Measurements from ENCODE around the gene CABLES2. TPM values are rescaled to one million over a fixed set of nuclear protein-coding genes. Genes with fewer than 3 reads are reported as not detected.
A peak's percentile ranks its signal among the peaks of the same experiment; 100 is the strongest.
"Not testable (repeated sequence)": the region's sequence is repeated elsewhere in the genome, so short reads cannot be mapped to it uniquely, and the experiment has no call there.

Gene CABLES2
- polyA plus RNA-seq, 3 donors: 8.8 to 9.3 (median 9.3) TPM

DNA sequence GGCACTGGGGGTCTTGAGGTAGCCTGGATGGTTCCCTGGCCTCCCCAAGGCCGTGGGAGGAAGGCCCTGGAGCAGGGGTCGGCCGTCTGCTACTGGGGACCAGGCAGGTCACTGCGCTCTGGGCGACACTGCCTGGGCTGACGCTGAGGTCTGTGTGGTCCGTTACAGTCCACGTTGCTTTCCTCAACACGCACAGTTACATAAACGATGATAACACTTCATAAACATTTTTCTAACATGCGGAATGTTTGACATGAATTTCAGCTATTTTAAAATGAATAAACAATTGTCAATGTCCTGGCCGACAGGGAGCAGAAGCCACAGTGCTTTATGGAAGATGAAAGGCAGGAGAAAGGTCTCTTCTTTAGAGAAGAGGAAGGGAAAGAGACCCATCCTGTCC, 30.4 kb upstream of the CABLES2 start:
- no peak for DNase-seq (ENCODE audit: low read depth in 3 of 3, low spot score in 2 of 3)

DNA sequence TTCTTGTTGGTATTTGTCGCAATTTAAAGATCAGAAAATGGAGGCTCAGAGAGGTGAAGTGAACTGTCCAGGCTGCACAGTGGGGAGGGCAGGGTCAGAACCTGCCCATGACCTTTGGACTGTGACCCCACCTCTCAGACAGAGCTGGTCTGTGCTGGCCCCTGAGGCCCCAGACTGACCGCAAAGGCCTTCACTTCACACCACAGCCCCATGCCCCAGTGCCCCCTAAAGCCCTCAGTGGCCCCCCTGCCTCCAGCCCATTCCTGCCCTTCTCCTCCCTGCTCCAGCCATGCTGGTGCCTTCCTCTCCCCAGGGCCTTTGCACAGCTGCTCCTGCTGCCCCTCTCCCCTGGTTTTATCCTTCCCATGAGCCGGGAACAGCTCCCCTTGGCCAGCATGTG, 29.6 kb upstream of the CABLES2 start:
- no peak for DNase-seq (ENCODE audit: low read depth in 3 of 3, low spot score in 2 of 3)

DNA sequence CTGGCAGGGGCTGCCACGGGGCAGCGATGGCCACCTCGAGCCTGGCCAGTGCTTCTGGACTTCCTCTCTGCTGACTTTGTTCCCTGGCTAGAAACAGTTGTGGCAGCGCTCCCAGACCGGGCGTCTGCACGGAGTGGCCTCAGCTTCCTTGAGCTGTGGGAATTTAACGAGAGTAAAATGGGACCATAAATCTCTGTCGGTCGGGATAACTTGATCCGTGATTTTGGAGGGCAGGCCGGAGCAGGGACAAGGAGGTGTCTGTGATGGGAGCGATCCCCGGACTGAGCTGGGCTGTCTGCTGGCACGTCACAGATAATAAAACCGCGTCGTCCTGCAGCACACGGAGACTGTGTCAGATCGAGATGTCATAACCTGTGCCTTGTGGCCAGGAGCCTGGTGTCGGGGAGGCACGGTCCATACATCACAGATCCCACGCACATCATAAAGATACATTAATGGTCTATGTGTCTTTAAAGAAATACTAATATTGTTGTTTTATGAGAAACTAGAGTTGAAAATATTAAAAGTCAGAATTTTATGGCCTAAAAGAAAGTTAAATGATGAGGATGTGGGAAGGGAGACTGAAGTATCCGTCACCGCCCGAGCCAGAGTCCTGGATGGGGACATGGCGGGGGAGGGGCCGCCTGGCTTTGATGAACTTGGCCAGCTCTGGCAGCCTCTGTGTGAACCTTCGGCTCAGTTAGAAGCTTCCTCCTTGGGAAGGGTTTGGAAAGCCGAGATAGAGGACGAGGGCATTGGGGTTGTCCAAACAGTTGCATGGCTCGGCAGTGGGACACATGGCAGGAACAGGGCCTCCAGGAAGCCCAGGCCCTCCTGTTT, 26.8 kb upstream of the CABLES2 start:
- no peak for DNase-seq (ENCODE audit: low read depth in 3 of 3, low spot score in 2 of 3)

DNA sequence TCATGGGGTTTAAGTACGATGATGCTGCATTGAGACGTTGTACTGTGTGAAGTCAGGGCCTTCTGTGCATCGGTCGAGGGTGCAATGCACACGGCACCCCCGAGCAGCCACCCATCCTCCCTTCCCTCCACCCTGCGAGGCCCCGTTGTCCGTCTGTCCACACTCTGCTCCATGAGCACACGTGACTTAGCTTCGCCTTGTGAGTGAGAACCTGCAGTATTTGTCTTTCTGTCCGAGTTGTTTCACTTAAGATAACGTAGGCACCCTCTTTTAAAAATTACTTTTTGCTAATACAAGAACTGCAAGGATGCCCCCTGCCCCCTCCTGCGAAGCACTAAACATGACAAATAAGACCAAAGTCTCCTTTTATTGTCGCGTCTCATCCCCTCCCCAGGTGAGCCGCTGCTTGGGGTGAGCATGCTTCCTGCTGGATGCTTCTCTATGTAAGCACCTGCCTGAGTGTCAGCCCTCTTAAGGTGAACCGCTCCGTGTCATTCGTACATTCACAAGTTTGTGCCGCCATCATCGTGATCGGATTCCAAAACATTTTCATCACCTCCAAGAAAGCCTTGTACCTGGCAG, 23.9 kb upstream of the CABLES2 start:
- DNase-seq (ENCODE audit: low read depth in 3 of 3, low spot score in 2 of 3): no peak

DNA sequence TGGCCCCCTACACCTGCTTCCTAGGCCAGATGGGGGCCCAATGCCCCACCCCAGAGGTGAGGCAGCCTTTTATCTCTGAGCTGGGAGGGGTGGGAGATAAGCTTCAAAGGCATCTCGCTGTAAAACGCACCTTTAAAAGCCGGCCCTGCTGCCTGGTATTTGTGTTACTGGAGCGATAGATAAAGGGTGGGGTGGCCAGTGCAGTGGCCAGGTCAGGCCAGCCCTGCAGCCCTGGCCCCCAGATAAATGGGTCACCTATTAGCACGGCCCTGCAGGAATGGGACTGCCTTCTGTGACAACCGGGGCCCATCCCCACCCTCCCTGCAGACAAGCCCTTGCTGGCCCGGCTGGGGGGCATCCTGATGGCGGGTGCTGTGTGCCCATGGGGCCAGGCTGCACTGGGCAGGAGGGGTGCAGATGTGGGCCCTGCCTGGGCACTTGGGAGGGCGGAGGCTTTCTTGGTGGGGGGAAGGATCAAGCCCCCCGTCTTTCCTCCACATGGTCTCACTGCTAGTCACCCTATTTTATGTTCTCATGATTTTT, 23.3 kb upstream of the CABLES2 start:
- DNase-seq (ENCODE audit: low read depth in 3 of 3, low spot score in 2 of 3): no peak

DNA sequence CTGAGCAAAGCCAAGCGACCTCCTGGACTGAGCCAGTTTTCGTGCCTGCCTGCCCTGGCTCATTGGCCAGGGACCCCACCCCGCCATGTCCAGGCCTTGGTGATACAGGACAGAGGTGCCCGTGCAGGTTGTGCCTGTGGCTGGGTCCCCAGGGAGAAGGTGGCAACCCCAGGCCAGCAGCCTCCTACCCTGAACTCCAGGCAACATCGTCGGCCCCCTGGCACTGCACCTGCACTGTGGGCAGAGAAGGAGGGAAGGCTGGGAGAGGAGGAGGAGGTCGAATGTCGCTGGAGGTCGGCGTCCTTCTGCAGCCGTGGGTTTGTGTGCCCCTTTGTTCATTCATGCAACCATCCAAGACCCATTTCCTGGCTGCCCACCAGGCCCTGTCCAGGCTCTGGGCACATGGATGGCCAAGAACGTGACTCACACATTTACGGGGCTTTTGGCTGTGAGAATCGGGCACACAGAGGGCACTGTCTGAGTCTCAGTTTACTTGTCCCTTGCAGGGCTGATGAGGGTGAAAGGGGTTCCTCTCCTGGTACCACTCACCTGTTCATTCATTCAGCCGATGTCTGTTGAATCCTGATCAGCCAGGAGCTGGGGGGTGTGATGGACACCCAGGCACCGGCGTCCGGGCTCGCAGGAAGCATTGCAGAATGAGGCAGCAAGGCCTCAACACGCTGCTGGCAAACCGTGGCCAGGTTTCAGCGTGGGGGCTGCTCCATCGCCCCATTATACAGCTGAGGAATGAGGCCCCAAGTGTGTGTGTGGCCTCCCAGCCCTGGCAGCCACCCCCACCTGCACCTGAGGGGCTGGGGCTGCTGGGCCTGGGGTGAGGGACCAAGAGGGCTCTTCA, 22.6 kb upstream of the CABLES2 start:
- no peak for DNase-seq (ENCODE audit: low read depth in 3 of 3, low spot score in 2 of 3)

DNA sequence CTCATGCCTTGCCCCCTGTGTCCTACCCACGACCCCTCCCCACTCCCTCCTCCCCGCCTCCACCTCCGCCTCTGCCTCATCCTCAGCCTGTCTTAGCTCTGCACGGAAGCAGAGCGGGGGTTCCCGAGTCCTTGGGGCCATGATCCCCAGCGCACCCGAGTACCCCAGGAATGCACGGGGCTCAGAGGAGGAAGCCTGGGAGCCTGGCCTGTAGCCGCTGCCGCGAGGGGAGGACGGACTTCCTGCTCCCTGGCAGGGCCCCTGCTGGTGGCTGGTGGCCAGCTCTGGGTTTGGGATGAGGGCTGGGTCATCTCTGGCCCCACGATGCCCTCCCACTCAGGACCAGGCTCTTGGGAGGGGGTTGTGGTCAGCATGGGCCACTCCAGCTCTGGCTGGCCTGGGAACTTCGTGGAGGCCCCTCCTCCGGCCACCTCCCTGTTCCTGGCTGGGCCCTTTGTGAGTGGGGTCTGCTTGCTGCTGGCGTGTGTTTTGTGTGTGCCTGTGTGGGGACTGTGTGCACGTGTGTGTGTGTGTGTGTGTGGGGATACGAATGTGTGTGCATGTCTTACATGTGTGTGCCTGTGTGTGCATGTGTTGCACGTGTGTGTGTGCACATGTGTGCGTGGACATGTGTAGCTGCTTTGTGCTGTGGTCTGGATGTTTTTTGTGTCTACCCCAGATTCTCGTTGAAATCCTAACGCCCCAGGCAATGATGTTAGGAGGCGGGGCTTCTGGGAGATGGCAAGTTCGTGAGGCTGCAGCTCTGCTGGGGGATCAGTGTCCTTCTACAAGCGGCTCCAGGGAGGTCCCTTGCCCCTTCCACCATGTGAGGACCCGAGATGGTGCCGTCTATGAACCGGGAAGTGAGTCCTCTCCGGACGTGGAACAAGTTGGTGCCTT, 21.6 kb upstream of the CABLES2 start:
- no peak for DNase-seq (ENCODE audit: low read depth in 3 of 3, low spot score in 2 of 3)

DNA sequence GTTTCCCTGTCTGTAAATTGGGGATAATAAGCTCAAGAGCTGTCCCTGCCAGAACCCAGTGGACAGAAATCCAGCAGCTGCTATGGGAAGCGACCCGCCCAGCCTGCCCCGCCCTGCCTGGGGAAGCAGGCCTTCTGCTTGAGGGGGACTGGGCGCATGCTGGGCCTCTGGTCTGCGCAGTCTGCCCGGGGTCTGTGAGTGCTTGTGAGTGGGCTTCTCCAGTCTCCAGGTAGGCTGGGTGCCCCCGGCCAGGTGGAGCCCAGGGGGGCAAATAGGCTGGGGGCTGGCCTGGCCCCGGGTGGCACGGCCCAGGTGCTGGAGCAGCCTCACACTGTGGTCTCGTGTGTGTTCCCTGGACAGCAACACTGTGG, 20.9 kb upstream of the CABLES2 start:
- DNase-seq (ENCODE audit: low read depth in 3 of 3, low spot score in 2 of 3): no peak

DNA sequence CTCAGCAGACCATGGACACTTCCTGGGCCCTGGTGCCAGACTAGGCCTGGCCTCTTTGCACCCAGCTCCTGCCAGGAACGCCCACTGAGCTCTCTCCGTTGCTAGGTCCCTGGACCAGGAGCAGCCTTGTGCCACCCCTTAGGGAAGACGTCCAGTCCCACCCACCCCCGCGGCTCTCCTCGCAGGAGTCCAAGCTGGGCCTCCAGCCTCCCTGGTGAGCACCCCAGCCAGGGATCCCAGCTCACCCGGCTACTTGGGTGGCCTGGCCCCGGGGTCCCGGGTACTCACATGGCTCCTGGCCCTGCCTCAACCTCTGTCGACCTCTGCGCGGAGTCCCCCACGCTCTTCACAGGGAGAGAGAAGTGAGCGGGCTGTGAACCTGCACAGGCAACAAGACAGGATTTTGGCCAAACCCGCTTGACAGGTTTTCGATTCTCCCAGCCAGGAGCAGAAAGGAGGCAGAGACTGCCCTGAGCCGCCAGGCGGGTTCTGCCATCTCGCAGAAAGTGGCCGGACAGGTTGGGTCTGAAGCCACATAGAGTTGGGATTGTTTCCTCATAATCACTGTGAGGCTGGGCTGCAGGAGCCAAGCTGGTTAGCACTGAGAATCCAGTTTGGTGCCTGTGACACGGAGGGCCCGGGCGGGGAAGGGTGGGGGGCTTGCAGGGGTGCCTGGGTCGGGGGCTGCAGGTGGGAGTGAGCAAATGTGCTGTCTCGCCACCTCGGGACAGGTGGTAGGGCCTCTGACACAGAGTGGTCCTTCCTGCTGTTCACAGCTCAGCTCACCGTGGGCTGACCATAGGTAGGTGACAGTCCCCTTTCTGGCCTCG, 20.3 kb upstream of the CABLES2 start, which contains the start of gene RBBP8NL:
RBBP8NL (minus strand) TSS at position 368 of the 830 bp plus-strand sequence. CDS start 7,892 bp downstream, outside the sequence.
- DNase-seq (ENCODE audit: low read depth in 3 of 3, low spot score in 2 of 3): peak in 2 of 3 donors; percentile 55 to 73

DNA sequence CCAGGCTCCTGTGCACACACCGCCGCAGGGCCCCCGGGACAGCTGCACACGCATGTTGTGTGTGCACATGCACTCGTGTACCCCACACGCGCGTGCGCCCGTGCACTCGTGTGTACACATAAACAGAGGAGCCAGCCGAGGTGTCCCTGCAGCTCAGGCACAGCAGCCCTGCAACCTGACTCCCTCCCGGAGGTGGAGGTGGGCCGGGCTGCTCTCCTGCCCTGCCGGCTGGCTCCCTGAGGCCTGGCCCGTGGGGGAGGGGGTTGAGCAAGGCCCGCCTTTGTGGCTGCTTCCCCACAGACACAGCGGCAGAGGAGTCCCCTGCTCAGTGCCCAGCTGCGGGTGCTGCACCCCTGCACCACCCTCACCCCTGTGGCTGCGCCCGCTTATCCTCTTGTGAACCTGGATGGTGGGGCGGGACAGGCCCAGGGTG, 19.6 kb upstream of the CABLES2 start:
- DNase-seq (ENCODE audit: low read depth in 3 of 3, low spot score in 2 of 3): no peak

DNA sequence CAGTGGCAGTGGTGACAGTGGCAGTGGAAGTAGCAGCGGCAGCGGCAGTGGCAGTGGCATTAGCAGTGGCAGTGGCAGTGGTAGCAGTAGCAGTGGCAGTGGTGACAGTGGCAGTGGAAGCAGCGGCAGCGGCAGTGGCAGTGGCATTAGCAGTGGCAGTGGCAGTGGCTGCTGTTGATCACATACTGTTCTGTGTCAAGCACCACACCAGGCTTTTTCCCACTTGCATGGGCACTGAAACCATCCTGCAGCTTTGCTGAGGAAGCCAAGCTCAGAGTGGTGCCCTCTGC, 18.9 kb upstream of the CABLES2 start:
- DNase-seq (ENCODE audit: low read depth in 3 of 3, low spot score in 2 of 3): not testable (repeated sequence)

DNA sequence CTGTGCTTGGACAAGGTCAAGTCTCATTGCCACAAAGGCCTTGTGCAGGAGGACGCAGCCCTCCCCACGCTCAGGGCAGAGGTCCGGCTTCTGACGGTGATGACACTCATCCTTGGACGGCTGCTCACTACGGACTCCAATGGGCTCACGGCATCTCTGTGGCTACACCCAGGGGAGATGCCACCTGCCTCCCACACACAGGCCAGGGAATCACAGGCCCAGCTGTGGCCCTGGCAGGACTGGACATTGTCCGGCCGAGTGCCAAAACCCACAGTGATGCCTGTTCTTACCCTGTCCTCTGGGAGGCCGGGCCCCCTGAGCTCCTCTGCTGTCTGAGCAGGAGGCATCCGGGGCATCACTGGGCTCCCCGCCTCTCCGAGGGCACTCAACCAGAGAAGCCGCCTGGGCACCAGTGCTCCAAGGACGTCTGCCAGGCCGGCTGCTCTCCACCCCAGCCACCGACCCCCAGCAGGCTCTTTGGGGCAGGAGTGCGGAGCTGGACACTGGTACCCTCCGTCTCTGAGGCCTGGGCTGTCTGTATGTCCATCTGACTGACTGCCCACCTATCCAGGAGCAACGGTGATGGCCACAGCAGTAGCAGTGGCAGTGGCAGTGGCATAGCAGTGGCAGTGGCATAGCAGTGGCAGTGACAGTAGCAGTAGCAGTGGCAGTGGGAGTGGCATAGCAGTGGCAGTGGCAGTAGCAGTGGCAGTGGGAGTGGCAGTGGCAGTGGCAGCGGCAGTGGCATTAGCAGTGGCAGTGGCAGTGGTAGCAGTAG, 18.4 kb upstream of the CABLES2 start:
- no peak for DNase-seq (ENCODE audit: low read depth in 3 of 3, low spot score in 2 of 3)

DNA sequence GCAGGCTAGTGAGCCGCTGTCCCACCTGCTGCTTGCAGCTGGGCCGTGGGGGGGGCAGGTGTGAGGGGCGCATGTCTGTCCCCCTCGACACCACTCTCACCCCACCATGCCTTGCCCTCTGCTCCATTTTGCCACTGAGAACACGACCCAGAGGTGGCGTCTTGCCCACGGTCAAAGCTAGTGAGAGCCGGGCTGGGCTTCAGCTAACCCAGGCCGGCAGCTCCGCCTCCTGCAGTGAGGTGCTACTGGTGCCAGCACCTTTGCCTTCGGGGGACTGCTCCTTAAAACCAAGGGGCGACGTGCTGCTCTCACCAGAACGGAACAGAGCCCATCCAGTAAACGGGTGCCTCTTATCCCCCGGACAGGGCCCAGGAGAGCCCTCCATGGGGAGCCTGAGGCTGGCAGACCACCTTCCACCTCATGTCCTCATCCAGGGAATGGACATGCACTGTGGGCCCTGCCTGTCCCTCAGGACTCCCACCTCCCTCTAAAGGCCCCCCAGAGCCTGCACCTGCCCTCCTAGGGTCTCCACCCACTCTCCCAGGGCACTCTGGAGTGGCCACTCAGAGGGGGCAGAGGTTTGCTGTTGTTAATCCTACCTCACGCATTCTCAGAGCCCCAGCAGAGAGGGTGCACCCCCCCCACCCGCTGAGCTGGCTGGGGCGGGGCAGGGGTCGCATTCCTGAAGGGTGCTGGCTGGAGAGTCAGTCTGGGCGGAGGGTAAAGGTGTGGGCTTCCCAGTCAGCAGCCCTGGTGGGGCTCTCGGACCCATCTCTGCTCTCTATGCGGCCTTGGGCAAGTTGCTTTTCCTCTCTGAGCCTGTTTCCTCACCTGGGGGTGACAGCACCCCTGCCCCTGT, 17.4 kb upstream of the CABLES2 start:
- DNase-seq (ENCODE audit: low read depth in 3 of 3, low spot score in 2 of 3): no peak

DNA sequence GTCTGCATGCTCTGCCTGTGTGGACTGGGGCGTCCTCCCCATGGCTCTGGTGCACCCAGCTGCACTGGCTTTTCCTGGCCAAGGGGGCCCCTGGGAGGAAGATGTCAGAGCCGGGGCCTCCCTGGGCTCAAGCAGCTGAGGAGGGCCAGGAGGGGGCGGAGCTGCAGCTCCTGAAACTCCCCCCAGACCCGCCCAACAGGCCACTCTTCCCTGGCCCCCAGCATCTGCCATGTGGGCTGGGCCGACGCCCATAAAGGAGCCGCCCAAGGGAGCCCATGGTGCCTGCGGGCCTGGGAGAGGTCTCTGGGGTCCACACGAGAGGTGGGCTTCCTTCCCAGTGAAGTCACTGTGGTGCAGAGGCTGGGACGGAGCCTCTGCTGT, 16.2 kb upstream of the CABLES2 start:
- DNase-seq (ENCODE audit: low read depth in 3 of 3, low spot score in 2 of 3): no peak

DNA sequence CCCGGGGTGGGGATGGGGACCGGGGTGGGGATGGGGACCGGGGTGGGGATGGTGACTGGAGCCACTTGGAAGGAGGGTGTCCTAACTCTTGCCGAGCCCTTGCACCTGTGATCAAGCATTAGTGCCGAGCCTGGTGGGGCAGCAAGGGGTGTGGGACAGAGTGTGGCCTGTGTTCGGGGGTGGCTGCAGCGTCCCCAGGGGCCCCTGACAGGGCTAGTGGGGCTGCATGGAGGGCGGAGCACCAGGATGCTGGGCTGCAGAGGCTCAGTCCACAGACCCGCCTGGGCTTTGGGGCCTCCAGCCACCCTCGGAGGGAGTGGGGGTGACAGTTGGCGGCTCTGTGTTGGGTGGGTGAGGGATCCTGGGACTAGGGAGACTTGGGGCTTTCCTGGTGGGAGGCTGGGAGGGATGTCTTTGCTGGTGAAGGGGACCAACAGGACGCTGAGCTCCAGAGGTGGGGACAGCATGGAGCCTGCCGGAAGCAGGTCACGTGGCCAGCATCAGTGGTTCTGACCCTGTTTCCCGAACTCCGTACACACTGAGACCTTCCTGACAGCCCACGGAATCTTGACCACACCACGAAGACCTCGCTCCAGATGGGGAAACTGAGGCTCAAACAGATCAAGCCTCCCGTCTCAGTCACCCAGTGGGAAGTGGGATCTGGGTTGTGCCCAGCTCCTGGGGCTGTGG, 15.7 kb upstream of the CABLES2 start:
- no peak for DNase-seq (ENCODE audit: low read depth in 3 of 3, low spot score in 2 of 3)

DNA sequence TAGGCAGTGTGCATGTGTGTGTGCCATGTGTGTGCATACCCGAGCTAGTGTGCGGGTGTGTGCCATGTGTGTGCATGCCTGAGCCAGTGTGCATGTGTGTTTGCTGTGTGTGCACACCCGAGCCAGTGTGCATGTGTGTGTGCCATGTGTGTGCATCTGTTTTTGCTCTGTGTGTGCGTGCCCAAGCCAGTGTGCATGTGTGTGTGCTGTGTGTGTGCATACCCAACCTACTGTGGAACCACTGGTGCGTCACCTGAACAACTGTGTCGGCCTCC, 14.6 kb upstream of the CABLES2 start:
- DNase-seq (ENCODE audit: low read depth in 3 of 3, low spot score in 2 of 3): no peak
